Measurements from ENCODE around the gene R3HCC1L. TPM values are rescaled to one million over a fixed set of nuclear protein-coding genes. Genes with fewer than 3 reads are reported as not detected.

Gene R3HCC1L
- total RNA-seq, 5 donors from 2014 or later (not counting 1 experiment from before 2014, with no cell fraction given), result 21.5 to 23.4 (median 22.6) TPM

- Mint-ChIP-seq H3K4me1 (peaks cover 79 to 82% (median 82%) of the 10 kb centered on the region in 3 donors), H3K36me3 (peaks cover 3% of the 10 kb centered on the region), H3K4me3 (peak overlapping the region in 2 of 3 donors; percentile 7 to 57), H3K9me3 (no peaks in the 10 kb centered on the region), H3K27me3 (no peaks in the 10 kb centered on the region), H3K27ac (peak overlapping the region; percentile 68 to 81)
- no peaks in the 10 kb centered on the region for H3K36me3 ChIP-seq (ENCODE audit: control insufficient read depth in 2 of 2, extremely low read depth in 1 of 2, insufficient read depth in 1 of 2, low read length in 1 of 2)
- POLR2A ChIA-PET, result interaction anchor here in 1 of 2 donors (0.7 to 1.2 kb wide), 2 partner anchors 30 to 174 kb away, joined by 4 read pairs; no protein-coding TSS in a partner anchor
- no peaks in the 10 kb centered on the region for H3K9me3 ChIP-seq
- H3K4me3 ChIP-seq (ENCODE audit: control insufficient read depth in 1 of 2, extremely low read depth in 1 of 2, low read length in 1 of 2), result no peak overlapping the region
- CTCF ChIA-PET, result no interaction called here
- H3K27me3 ChIP-seq (replicated peaks in 1 of 2; ENCODE audit: control insufficient read depth in 2 of 2, extremely low read depth in 1 of 2, insufficient read depth in 2 of 2, low read length in 1 of 2), result no peaks in the 10 kb centered on the region
- peak in 2 of 4 experiments; percentile 32 to 37 for ATAC-seq (replicated peaks in 1 of 4)
- H3K4me1 ChIP-seq (ENCODE audit: control insufficient read depth in 1 of 2, extremely low read depth in 1 of 2, insufficient read depth in 2 of 2, low read length in 2 of 2), result peaks cover 21 to 26% of the 10 kb centered on the region in 2 experiments
- peak in 1 of 35 experiments; percentile 27 for DNase-seq
- H3K27ac ChIP-seq (ENCODE audit: low read length), result no peak overlapping the region
Observed at GRCh38 chr10:98138031-98138430, 3.6 kb downstream of the R3HCC1L start.

GRCh38 chr10:98139431-98139830 lies 5.0 kb downstream of the R3HCC1L start:
- DNase-seq (no peak), ATAC-seq (replicated peaks in 1 of 4) (no peak)
- no peak overlapping the region for H3K4me3 Mint-ChIP-seq
- ChIA-PET POLR2A (no interaction called here), CTCF (interaction anchor here in 1 of 2 donors (1.0 kb wide), 1 partner anchor 31 kb away, joined by 3 read pairs; no protein-coding TSS in a partner anchor)
- no CpG with 5 or more reads among the region's 3 CpGs for WGBS (ENCODE audit: insufficient coverage)
- Histone ChIP-seq H3K4me3 (ENCODE audit: control insufficient read depth in 1 of 2, extremely low read depth in 1 of 2, low read length in 1 of 2) (no peak overlapping the region), H3K4me1 (ENCODE audit: control insufficient read depth in 1 of 2, extremely low read depth in 1 of 2, insufficient read depth in 2 of 2, low read length in 2 of 2) (peaks cover 18 to 26% of the 10 kb centered on the region in 2 experiments), H3K27me3 (replicated peaks in 1 of 2; ENCODE audit: control insufficient read depth in 2 of 2, extremely low read depth in 1 of 2, insufficient read depth in 2 of 2, low read length in 1 of 2) (no peaks in the 10 kb centered on the region), H3K9me3 (no peaks in the 10 kb centered on the region), H3K36me3 (ENCODE audit: control insufficient read depth in 2 of 2, extremely low read depth in 1 of 2, insufficient read depth in 1 of 2, low read length in 1 of 2) (no peaks in the 10 kb centered on the region), H3K27ac (ENCODE audit: low read length) (no peak overlapping the region)
- no peaks in the 10 kb centered on the region for H3K9me3 Mint-ChIP-seq
- no peaks in the 10 kb centered on the region for H3K27me3 Mint-ChIP-seq
- peaks cover 76 to 80% (median 79%) of the 10 kb centered on the region in 3 donors for H3K4me1 Mint-ChIP-seq
- H3K36me3 Mint-ChIP-seq, result peaks cover 3% of the 10 kb centered on the region
- H3K27ac Mint-ChIP-seq, result no peak overlapping the region

GRCh38 chr10:98141484-98142073 lies 7.1 kb downstream of the R3HCC1L start:
- Histone ChIP-seq H3K36me3 (ENCODE audit: control insufficient read depth in 2 of 2, extremely low read depth in 1 of 2, insufficient read depth in 1 of 2, low read length in 1 of 2) (no peaks in the 10 kb centered on the region), H3K27me3 (replicated peaks in 1 of 2; ENCODE audit: control insufficient read depth in 2 of 2, extremely low read depth in 1 of 2, insufficient read depth in 2 of 2, low read length in 1 of 2) (no peaks in the 10 kb centered on the region), H3K4me1 (ENCODE audit: control insufficient read depth in 1 of 2, extremely low read depth in 1 of 2, insufficient read depth in 2 of 2, low read length in 2 of 2) (peaks cover 7 to 18% of the 10 kb centered on the region in 2 experiments), H3K9me3 (no peaks in the 10 kb centered on the region), H3K27ac (ENCODE audit: low read length) (no peak overlapping the region), H3K4me3 (ENCODE audit: control insufficient read depth in 1 of 2, extremely low read depth in 1 of 2, low read length in 1 of 2) (no peak overlapping the region)
- peaks cover 72 to 75% (median 73%) of the 10 kb centered on the region in 3 donors for H3K4me1 Mint-ChIP-seq
- H3K27me3 Mint-ChIP-seq, result no peaks in the 10 kb centered on the region
- H3K4me3 Mint-ChIP-seq, result no peak overlapping the region
- H3K9me3 Mint-ChIP-seq, result peaks cover 0 to 4% (median 3%) of the 10 kb centered on the region in 3 donors
- peak overlapping the region in 1 of 2 donors; percentile 40 for H3K27ac Mint-ChIP-seq
- no peak for DNase-seq
- ChIA-PET POLR2A (no interaction called here), CTCF (interaction anchor here in 1 of 2 donors (0.8 kb wide), 1 partner anchor 30 kb away, joined by 3 read pairs; no protein-coding TSS in a partner anchor)
- no peak for ATAC-seq (replicated peaks in 1 of 4)
- peaks cover 16% of the 10 kb centered on the region for H3K36me3 Mint-ChIP-seq

- H3K4me1 Mint-ChIP-seq, result peaks cover 65 to 75% (median 65%) of the 10 kb centered on the region in 3 donors
- H3K9me3 Mint-ChIP-seq, result peaks cover 18 to 36% (median 26%) of the 10 kb centered on the region in 3 donors
- CTCF ChIA-PET, result no interaction called here
- Histone ChIP-seq H3K27ac (ENCODE audit: low read length) (no peak overlapping the region), H3K4me1 (ENCODE audit: control insufficient read depth in 1 of 2, extremely low read depth in 1 of 2, insufficient read depth in 2 of 2, low read length in 2 of 2) (peaks cover 0 to 3% of the 10 kb centered on the region in 2 experiments), H3K36me3 (ENCODE audit: control insufficient read depth in 2 of 2, extremely low read depth in 1 of 2, insufficient read depth in 1 of 2, low read length in 1 of 2) (peaks cover 0 to 2% of the 10 kb centered on the region in 2 donors), H3K4me3 (ENCODE audit: control insufficient read depth in 1 of 2, extremely low read depth in 1 of 2, low read length in 1 of 2) (no peak overlapping the region), H3K9me3 (peaks cover 3% of the 10 kb centered on the region), H3K27me3 (replicated peaks in 1 of 2; ENCODE audit: control insufficient read depth in 2 of 2, extremely low read depth in 1 of 2, insufficient read depth in 2 of 2, low read length in 1 of 2) (no peaks in the 10 kb centered on the region)
- DNase-seq (no peak), ATAC-seq (replicated peaks in 1 of 4) (no peak)
- peaks cover 45% of the 10 kb centered on the region for H3K36me3 Mint-ChIP-seq
- POLR2A ChIA-PET, result no interaction called here
- H3K27me3 Mint-ChIP-seq, result no peaks in the 10 kb centered on the region
- no peak overlapping the region for H3K27ac Mint-ChIP-seq
- no peak overlapping the region for H3K4me3 Mint-ChIP-seq
- WGBS (ENCODE audit: insufficient coverage), result 94% methylated on average over 2 of the region's 2 CpGs
Observed at GRCh38 chr10:98144985-98145384, 10.5 kb downstream of the R3HCC1L start.

- H3K27me3 ChIP-seq (replicated peaks in 1 of 2; ENCODE audit: control insufficient read depth in 2 of 2, extremely low read depth in 1 of 2, insufficient read depth in 2 of 2, low read length in 1 of 2), result no peaks in the 10 kb centered on the region
- no peak overlapping the region for H3K4me3 ChIP-seq (ENCODE audit: control insufficient read depth in 1 of 2, extremely low read depth in 1 of 2, low read length in 1 of 2)
- ChIA-PET POLR2A (no interaction called here), CTCF (no interaction called here)
- ATAC-seq (replicated peaks in 1 of 4) (no peak), DNase-seq (no peak)
- no CpG with 5 or more reads among the region's 1 CpG for WGBS (ENCODE audit: insufficient coverage)
- H3K27ac Mint-ChIP-seq, result no peak overlapping the region
- no peaks in the 10 kb centered on the region for H3K27me3 Mint-ChIP-seq
- no peak overlapping the region for H3K27ac ChIP-seq (ENCODE audit: low read length)
- H3K9me3 Mint-ChIP-seq, result peaks cover 22 to 41% (median 33%) of the 10 kb centered on the region in 3 donors
- H3K9me3 ChIP-seq, result peaks cover 3% of the 10 kb centered on the region
- H3K4me3 Mint-ChIP-seq, result no peak overlapping the region
- H3K36me3 Mint-ChIP-seq, result peaks cover 66% of the 10 kb centered on the region
- no peaks in the 10 kb centered on the region for H3K4me1 ChIP-seq (ENCODE audit: control insufficient read depth in 1 of 2, extremely low read depth in 1 of 2, insufficient read depth in 2 of 2, low read length in 2 of 2)
- H3K4me1 Mint-ChIP-seq, result peaks cover 47 to 60% (median 56%) of the 10 kb centered on the region in 3 donors
- peaks cover 2 to 8% of the 10 kb centered on the region in 2 donors for H3K36me3 ChIP-seq (ENCODE audit: control insufficient read depth in 2 of 2, extremely low read depth in 1 of 2, insufficient read depth in 1 of 2, low read length in 1 of 2)
Observed at GRCh38 chr10:98149858-98150257, 15.4 kb downstream of the R3HCC1L start.

- Mint-ChIP-seq H3K4me3 (no peak overlapping the region), H3K27me3 (no peaks in the 10 kb centered on the region), H3K36me3 (peaks cover 62% of the 10 kb centered on the region), H3K4me1 (peaks cover 47 to 59% (median 57%) of the 10 kb centered on the region in 3 donors), H3K9me3 (peaks cover 22 to 41% (median 33%) of the 10 kb centered on the region in 3 donors), H3K27ac (no peak overlapping the region)
- Histone ChIP-seq H3K27me3 (replicated peaks in 1 of 2; ENCODE audit: control insufficient read depth in 2 of 2, extremely low read depth in 1 of 2, insufficient read depth in 2 of 2, low read length in 1 of 2) (no peaks in the 10 kb centered on the region), H3K4me3 (ENCODE audit: control insufficient read depth in 1 of 2, extremely low read depth in 1 of 2, low read length in 1 of 2) (peak overlapping the region in 1 of 2 donors; percentile 6), H3K27ac (ENCODE audit: low read length) (no peak overlapping the region), H3K9me3 (peaks cover 3% of the 10 kb centered on the region), H3K36me3 (ENCODE audit: control insufficient read depth in 2 of 2, extremely low read depth in 1 of 2, insufficient read depth in 1 of 2, low read length in 1 of 2) (peaks cover 2 to 8% of the 10 kb centered on the region in 2 donors), H3K4me1 (ENCODE audit: control insufficient read depth in 1 of 2, extremely low read depth in 1 of 2, insufficient read depth in 2 of 2, low read length in 2 of 2) (no peaks in the 10 kb centered on the region)
- DNase-seq (no peak), ATAC-seq (replicated peaks in 1 of 4) (no peak)
- 92% methylated on average over 2 of the region's 5 CpGs for WGBS (ENCODE audit: insufficient coverage)
- ChIA-PET POLR2A (no interaction called here), CTCF (no interaction called here)
Observed at GRCh38 chr10:98150544-98150943, 16.1 kb downstream of the R3HCC1L start.

Measured in T-cell (primary cell).